Mucosa of stomach (tissue), 1 donor: ENCODE data around the gene SLC9C1.
A peak's percentile ranks its signal among the peaks of the same experiment; 100 is the strongest.

ENCODE experiments used
- H3K27me3 ChIP-seq: one replicate; pipeline ENCODE4 v1.7.0; 2013; ENCODE audit warnings: mild to moderate bottlenecking, low read length; ENCODE audit not compliant: control insufficient read depth, insufficient read depth
- H3K36me3 ChIP-seq: one replicate; pipeline ENCODE4 v1.7.0; 2013; ENCODE audit warnings: low read length; ENCODE audit not compliant: control insufficient read depth, insufficient read depth
- H3K4me1 ChIP-seq: one replicate; pipeline ENCODE4 v1.7.0; 2013; ENCODE audit warnings: mild to moderate bottlenecking, low read length; ENCODE audit not compliant: control insufficient read depth, insufficient read depth
- H3K4me3 ChIP-seq: one replicate; pipeline ENCODE4 v1.7.0; 2013; ENCODE audit warnings: low read length
- H3K9ac ChIP-seq: one replicate; pipeline ENCODE4 v1.7.0; 2013; ENCODE audit warnings: mild to moderate bottlenecking, low read length, moderate library complexity
- H3K9me3 ChIP-seq: one replicate; pipeline ENCODE4 v1.7.0; 2013; ENCODE audit warnings: mild to moderate bottlenecking, low read length, moderate library complexity; ENCODE audit not compliant: control insufficient read depth
- donor health status: Pancreatic carcinoma.

Gene SLC9C1

DNA sequence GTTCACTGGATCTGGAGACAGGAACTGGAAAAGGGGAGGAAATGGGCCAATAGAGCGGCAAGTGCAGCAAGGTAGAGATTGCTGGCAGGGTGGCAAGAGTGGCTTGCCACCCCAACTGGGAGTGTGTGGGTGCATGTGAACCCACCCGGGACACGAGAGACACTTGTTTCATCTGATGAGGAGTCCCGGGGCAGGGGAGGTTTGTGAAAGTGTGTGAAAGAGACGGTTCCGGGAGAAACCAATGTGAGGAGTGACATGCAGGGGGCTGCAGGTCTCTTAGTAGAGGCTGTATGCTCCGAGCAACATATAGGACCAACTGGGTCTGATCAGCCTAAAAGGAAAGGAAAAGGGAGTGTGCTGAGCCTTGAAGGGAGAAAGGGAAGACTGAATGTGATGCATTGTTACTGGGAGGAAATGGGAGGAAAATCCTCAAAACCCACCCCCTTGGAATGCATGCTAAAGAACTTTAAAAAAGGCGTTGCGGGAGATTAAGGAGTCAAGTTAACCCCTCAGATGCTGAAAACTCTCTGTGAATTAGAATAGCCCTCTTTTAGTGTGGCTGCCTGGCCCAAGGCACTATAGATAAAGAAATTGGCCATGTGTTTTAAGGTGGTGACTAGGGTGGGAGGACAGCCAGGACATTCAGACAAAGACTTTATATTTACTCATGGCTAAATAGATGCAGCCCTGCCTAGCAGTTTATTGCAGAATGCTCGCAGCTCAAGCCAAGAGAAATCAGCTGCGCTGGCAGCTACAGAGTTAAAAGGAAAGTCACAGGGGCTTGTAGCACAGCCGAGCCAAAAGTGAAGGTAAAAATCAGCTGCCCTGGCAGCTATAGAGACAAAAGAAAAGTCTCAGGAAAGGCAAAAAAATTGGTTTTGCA lies 9.1 kb upstream of the SLC9C1 start:
- Histone ChIP-seq H3K9ac (peak overlapping the region; percentile 25), H3K9me3 (no peaks in the 10 kb centered on the region), H3K36me3 (no peaks in the 10 kb centered on the region), H3K4me3 (peak overlapping the region; percentile 25), H3K4me1 (peaks cover 4% of the 10 kb centered on the region), H3K27me3 (no peaks in the 10 kb centered on the region)

DNA sequence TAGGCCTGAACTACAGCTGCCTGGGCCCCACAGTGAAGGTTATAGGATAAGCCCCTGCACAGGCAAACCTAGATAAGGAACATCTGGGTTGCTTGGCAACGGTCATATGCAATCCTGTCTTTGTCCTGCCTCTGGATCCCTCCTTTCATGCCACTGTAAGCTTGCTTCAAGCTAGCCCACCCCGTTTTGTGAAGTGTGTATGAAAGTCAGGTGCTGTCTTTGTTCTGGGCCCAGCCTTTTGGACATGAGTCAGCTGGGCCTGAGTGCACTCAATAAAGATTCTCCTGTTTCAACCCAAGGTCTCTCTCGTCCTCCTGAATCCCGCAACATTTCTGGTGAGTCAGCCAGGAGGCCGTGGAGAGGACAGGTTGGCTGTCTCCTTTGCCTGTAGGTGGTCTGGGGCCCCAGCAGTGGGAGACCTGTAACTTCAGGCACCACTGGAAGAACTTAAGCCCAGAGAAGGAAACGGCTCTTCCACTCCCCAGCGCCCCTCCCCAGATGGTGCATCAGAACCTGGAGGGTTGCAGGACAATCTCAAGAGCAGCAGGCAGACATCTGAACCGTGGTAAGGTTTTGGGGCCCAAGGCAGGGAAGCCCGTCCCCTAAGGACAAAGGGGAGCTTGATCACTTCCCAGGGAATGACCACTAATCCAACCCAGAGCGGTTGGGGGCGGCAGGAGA lies 8.3 kb upstream of the SLC9C1 start:
- Histone ChIP-seq H3K27me3 (no peaks in the 10 kb centered on the region), H3K4me1 (peaks cover 4% of the 10 kb centered on the region), H3K36me3 (no peaks in the 10 kb centered on the region), H3K9ac (no peak overlapping the region), H3K4me3 (no peak overlapping the region), H3K9me3 (no peaks in the 10 kb centered on the region)

DNA sequence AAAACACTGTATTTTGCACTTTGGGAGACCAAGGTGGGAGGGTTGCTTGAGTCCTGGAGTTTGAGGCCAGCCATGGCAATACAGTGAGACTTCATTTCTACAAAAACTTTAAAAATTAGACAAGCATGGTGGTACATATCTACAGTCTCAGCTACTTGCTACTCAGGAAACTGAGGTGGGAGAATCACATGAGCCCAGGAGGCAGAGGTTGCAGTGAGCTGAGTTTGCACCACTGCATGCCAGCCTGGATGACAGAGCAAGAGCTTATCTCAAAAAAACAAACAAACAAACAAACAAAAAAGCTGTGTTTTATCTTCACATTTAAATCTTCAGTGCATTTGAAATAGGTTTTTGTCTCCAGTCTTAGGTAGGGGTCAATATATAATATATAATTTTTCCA lies 4.8 kb upstream of the SLC9C1 start:
- no peak overlapping the region for H3K9ac ChIP-seq
- H3K27me3 ChIP-seq = no peaks in the 10 kb centered on the region
- peaks cover 10% of the 10 kb centered on the region for H3K4me1 ChIP-seq
- H3K9me3 ChIP-seq = no peaks in the 10 kb centered on the region
- no peak overlapping the region for H3K4me3 ChIP-seq
- no peaks in the 10 kb centered on the region for H3K36me3 ChIP-seq

DNA sequence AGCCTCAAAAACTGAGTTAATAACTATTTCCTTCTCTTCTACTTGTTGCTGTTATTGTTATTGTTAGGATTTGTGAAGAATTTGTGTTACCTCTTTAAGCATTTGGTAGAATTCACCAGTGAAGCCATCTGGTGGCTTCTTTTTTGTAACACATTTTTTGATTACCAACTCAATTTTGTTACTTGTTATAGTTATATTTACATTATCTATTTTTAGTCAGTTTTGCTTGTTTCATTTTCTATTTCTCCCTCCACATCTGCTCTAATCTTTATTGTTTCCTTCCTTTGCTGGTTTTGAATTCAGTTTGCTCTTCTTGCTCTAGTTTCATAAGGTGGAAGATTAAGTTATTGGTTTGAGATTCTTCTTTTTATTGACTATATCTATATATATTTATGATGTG lies 3.7 kb upstream of the SLC9C1 start:
- H3K4me1 ChIP-seq = peaks cover 7% of the 10 kb centered on the region
- H3K27me3 ChIP-seq = no peaks in the 10 kb centered on the region
- H3K9me3 ChIP-seq = no peaks in the 10 kb centered on the region
- H3K9ac ChIP-seq = no peak overlapping the region
- H3K4me3 ChIP-seq = no peak overlapping the region
- no peaks in the 10 kb centered on the region for H3K36me3 ChIP-seq

DNA sequence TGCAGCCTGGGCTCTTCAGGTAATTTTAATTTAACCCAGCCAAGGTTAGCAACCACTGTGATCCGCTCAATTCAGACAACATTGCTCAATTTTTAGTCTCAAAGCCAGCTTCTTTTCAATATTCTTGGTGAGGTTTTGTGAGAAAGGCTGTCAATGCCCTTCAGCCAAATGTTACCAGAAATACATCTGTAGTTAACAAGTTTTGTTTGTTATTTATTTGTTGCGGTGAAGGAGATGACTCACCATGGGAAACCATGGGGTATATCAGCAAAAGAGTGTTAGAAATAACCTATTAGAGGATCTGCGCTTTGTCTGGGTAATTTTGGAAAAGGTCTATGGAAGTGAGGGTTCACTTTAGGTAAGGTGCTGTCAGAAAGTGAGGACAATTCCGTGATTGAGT lies 5.0 kb downstream of the SLC9C1 start:
- Histone ChIP-seq H3K36me3 (no peaks in the 10 kb centered on the region), H3K9me3 (no peaks in the 10 kb centered on the region), H3K4me3 (no peak overlapping the region), H3K27me3 (no peaks in the 10 kb centered on the region), H3K4me1 (peaks cover 4% of the 10 kb centered on the region), H3K9ac (no peak overlapping the region)

DNA sequence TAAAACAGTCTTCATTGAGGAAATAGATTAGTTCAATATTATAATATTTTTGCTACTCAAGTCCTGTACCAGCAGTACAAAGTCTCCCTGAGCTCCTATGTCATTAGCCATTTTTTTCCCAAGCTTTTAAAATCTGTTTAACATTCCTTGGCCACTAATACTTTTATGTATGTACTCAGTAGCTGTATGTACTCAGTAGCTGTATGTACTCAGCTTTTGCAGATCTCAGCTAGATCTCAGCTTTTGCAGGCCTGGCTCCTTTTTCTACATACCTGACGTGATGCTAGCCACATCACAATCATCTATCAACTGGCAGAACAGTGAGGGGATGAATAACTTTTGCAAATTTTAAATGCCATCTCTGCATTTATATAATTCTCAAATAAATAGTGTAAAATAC lies 13.8 kb downstream of the SLC9C1 start:
- no peaks in the 10 kb centered on the region for H3K4me1 ChIP-seq
- no peaks in the 10 kb centered on the region for H3K9me3 ChIP-seq
- H3K4me3 ChIP-seq = no peak overlapping the region
- no peaks in the 10 kb centered on the region for H3K27me3 ChIP-seq
- H3K36me3 ChIP-seq = no peaks in the 10 kb centered on the region
- H3K9ac ChIP-seq = no peak overlapping the region

DNA sequence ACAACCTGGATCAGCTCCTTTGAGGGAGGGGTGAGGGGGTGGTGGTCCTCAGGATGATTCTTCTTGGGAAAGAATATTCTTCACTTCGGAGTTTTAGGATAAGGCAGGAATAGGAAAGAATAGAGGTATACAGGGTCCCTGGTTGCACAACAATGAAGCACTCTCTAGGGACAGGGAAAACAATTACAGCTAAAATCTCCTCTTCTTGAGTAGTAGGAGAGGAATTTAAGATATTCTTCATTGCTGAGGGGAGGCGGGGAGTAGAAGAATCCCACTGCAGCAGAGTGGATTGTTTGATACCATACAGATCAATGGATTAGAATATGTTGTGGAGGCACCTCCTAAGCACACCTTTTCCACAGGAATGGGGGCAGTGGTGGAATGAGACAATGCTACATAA lies 20.5 kb downstream of the SLC9C1 start:
- H3K36me3 ChIP-seq = no peaks in the 10 kb centered on the region
- no peaks in the 10 kb centered on the region for H3K4me1 ChIP-seq
- H3K9me3 ChIP-seq = no peaks in the 10 kb centered on the region
- no peak overlapping the region for H3K4me3 ChIP-seq
- H3K27me3 ChIP-seq = no peaks in the 10 kb centered on the region
- no peak overlapping the region for H3K9ac ChIP-seq

DNA sequence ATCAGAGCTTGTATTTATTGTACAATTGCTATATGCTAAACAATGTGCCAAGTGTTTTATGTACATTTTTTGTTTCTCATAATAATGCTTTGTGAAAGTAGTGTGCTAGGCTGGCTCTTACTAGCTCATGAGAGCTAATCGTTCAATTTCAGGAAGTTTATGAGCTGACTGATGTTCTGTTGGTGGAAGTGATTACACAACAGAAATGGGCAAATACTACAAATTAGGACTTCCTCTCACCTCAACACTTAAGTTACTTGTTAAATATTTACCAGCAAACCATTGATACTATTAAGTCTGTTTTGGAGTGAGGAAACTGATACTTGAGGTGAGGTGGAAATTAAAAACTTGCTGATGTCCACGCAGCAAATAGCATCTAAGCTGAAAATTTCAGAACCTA lies 32.3 kb downstream of the SLC9C1 start:
- Histone ChIP-seq H3K9ac (no peak overlapping the region), H3K4me3 (no peak overlapping the region), H3K36me3 (no peaks in the 10 kb centered on the region), H3K4me1 (no peaks in the 10 kb centered on the region), H3K27me3 (no peaks in the 10 kb centered on the region), H3K9me3 (no peaks in the 10 kb centered on the region)

DNA sequence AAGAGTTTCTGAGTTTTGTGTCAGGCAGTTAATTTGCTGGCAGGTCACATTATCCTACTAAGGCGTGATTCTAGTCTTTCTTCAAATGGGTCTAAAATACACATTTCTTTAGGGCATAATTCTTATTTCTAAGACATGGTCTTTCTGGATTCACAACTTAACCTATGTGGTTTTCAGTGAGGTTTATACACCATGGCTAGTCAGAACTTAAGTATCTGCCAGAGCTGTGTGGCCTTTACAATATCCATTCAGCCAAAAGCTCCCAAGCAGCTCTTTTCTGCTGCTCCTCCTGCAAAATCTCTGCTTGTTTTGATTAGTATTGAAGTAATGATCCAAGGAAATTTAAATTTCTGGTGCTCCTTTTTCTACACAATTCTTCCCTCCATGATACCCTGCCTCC lies 33.5 kb downstream of the SLC9C1 start:
- Histone ChIP-seq H3K4me3 (no peak overlapping the region), H3K36me3 (no peaks in the 10 kb centered on the region), H3K9me3 (no peaks in the 10 kb centered on the region), H3K27me3 (no peaks in the 10 kb centered on the region), H3K9ac (no peak overlapping the region), H3K4me1 (no peaks in the 10 kb centered on the region)

DNA sequence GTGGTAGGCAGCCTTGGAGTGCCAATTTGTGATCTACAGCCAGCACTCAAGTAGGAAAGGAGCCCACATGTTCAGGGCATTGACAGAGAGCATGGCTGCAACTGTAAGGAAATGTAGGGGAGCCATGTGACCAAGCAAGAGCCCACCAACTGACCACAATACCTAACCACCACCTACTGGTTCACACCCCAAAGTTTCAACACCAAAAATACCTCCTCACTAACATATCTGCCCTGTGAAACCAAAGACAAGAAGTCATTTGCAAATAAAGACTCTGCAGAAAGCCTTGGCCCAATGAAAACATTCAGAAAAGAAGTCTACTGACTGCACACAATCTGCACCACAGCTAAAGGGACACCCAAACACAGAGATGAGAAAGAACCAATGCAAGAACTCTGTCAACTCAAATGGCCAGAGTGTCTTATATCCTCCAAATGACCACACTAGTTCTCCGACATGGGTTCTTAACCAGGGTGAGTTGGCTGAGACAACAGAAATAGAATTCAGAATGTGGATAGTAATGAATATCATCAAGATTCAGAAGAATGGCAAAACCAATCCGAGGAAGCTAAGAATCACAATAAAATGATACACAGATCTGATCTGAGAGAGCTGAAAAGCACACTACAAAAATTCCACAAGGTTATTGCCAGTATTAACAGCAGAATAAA lies 40.6 kb downstream of the SLC9C1 start:
- H3K9ac ChIP-seq = no peak overlapping the region
- H3K9me3 ChIP-seq = no peaks in the 10 kb centered on the region
- no peaks in the 10 kb centered on the region for H3K36me3 ChIP-seq

DNA sequence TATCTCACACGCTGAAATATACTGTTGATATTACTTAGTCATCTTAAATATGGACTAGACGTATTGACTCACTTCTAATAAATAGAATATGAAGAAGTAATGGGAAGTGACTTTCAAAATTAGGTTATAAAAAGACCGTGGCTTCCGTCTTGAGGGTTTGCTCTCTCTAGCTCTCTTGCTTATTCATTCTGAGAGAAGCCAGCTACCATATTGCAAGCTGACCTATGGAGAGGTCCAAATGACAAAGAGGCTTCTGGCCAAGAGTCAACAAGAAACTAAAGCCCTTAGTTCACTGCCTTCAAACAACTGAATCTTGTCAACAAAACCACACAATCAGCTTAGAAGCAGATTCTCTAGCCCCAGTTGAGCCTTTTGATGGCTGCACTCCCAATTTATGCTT lies 46.1 kb downstream of the SLC9C1 start:
- no peaks in the 10 kb centered on the region for H3K4me1 ChIP-seq
- H3K4me3 ChIP-seq = no peak overlapping the region
- no peaks in the 10 kb centered on the region for H3K9me3 ChIP-seq
- H3K27me3 ChIP-seq = no peaks in the 10 kb centered on the region
- no peak overlapping the region for H3K9ac ChIP-seq
- no peaks in the 10 kb centered on the region for H3K36me3 ChIP-seq

More for the DNA sequence above, 40.6 kb downstream of the SLC9C1 start:
- Histone ChIP-seq H3K27me3 (no peaks in the 10 kb centered on the region), H3K4me3 (no peak overlapping the region), H3K4me1 (no peaks in the 10 kb centered on the region)

DNA sequence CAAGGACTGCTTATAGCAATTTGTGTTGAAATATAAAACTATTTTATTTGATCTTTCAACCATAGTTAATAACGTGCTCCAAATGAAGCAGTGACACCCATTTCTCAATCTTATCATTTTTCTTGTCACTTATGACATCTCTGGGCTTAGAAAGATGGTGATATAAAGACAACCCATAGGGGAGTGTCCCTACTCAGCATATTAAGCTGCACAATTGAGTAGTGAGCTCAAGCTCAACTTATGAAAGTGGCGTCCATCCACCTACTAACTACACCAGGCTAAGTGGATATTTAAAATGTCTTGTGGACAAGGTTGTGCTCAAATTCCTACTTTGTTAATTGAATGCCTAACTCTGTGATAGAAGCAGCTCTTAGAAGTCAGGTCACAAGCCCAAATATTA lies 46.7 kb downstream of the SLC9C1 start:
- no peak overlapping the region for H3K4me3 ChIP-seq
- H3K4me1 ChIP-seq = no peaks in the 10 kb centered on the region
- no peaks in the 10 kb centered on the region for H3K36me3 ChIP-seq
- no peaks in the 10 kb centered on the region for H3K27me3 ChIP-seq
- H3K9ac ChIP-seq = no peak overlapping the region
- no peaks in the 10 kb centered on the region for H3K9me3 ChIP-seq
